T1000 (cell line): Measurements from ENCODE around the gene PPP1R9A.

Experiments used
- DNase-seq: peaks from one replicate; lab custom pipeline; 2025; ENCODE audit warnings: mixed read lengths; lab: John Stamatoyannopoulos, UW

The PPP1R9A gene

GRCh38 chr7:94909179-94909466, 1.7 kb downstream of the PPP1R9A start:
- DNase-seq: no peak

GRCh38 chr7:94912085-94912484, 4.7 kb downstream of the PPP1R9A start:
- DNase-seq: no peak

- DNase-seq: no peak
Measured at GRCh38 chr7:94913391-94913790, 6.0 kb downstream of the PPP1R9A start.

- DNase-seq: no peak
Measured at GRCh38 chr7:94921911-94922310, 14.5 kb downstream of the PPP1R9A start.

GRCh38 chr7:94922457-94922856, 15.1 kb downstream of the PPP1R9A start:
- DNase-seq: no peak

GRCh38 chr7:94923412-94923811, 16.0 kb downstream of the PPP1R9A start:
- no peak for DNase-seq

GRCh38 chr7:94928168-94928707, 20.8 kb downstream of the PPP1R9A start:
- no peak for DNase-seq

- no peak for DNase-seq
Measured at GRCh38 chr7:94933256-94933990, 26.0 kb downstream of the PPP1R9A start.

- no peak for DNase-seq
Measured at GRCh38 chr7:94939395-94939794, 32.0 kb downstream of the PPP1R9A start.

- no peak for DNase-seq
Measured at GRCh38 chr7:94940241-94940640, 32.8 kb downstream of the PPP1R9A start.

- no peak for DNase-seq
Measured at GRCh38 chr7:94941844-94942632, 34.6 kb downstream of the PPP1R9A start.

GRCh38 chr7:94943134-94943533, 35.7 kb downstream of the PPP1R9A start:
- DNase-seq: no peak

- DNase-seq: no peak
Measured at GRCh38 chr7:94949532-94949931, 42.1 kb downstream of the PPP1R9A start.

GRCh38 chr7:94955807-94956206, 48.4 kb downstream of the PPP1R9A start:
- no peak for DNase-seq

- no peak for DNase-seq
Measured at GRCh38 chr7:94957061-94957460, 49.7 kb downstream of the PPP1R9A start.

- no peak for DNase-seq
Measured at GRCh38 chr7:94962661-94963060, 55.3 kb downstream of the PPP1R9A start.

- DNase-seq: no peak
Measured at GRCh38 chr7:94969434-94970084, 62.2 kb downstream of the PPP1R9A start.

GRCh38 chr7:94970085-94970576, 62.7 kb downstream of the PPP1R9A start:
- no peak for DNase-seq

- DNase-seq: no peak
Measured at GRCh38 chr7:94971051-94971867, 63.9 kb downstream of the PPP1R9A start.

GRCh38 chr7:94972296-94972695, 64.9 kb downstream of the PPP1R9A start:
- DNase-seq: no peak

GRCh38 chr7:94973844-94974243, 66.5 kb downstream of the PPP1R9A start:
- DNase-seq: no peak

- DNase-seq: no peak
Measured at GRCh38 chr7:94974423-94974822, 67.0 kb downstream of the PPP1R9A start.
